Coronary artery (tissue), 2 donors: Measurements from ENCODE around the gene RETREG1.

Source experiments
- DNase-seq: peaks from one replicate; pipeline ENCODE4 v3.0.0-alpha.2; 2017; ENCODE audit warnings: low spot score
- H3K27ac ChIP-seq, 2 donors: fragments of 200-600 bp; sonication (generic); one replicate each; pipeline ENCODE4 v1.5.1; 2016 to 2019
- H3K4me3 ChIP-seq: fragments of 200-600 bp; sonication (generic); 2 replicates; pipeline ENCODE4 v1.5.1; 2016; ENCODE audit warnings: mild to moderate bottlenecking, moderate library complexity
- TF ChIP-seq, protein P1 (sequence below): fragments of 200-600 bp; sonication (generic); IDR thresholded peaks from one replicate; pipeline ENCODE4 v1.5.1; 2019; ENCODE audit warnings: antibody characterized with exemption

Gene RETREG1

GRCh38 chr5:16505140-16505891, 111.5 kb downstream of the RETREG1 start:
- DNase-seq = no peak
- no peak overlapping the region for H3K27ac ChIP-seq
- TF ChIP-seq, protein P1, sequence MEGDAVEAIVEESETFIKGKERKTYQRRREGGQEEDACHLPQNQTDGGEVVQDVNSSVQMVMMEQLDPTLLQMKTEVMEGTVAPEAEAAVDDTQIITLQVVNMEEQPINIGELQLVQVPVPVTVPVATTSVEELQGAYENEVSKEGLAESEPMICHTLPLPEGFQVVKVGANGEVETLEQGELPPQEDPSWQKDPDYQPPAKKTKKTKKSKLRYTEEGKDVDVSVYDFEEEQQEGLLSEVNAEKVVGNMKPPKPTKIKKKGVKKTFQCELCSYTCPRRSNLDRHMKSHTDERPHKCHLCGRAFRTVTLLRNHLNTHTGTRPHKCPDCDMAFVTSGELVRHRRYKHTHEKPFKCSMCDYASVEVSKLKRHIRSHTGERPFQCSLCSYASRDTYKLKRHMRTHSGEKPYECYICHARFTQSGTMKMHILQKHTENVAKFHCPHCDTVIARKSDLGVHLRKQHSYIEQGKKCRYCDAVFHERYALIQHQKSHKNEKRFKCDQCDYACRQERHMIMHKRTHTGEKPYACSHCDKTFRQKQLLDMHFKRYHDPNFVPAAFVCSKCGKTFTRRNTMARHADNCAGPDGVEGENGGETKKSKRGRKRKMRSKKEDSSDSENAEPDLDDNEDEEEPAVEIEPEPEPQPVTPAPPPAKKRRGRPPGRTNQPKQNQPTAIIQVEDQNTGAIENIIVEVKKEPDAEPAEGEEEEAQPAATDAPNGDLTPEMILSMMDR = no peak
- no peak overlapping the region for H3K4me3 ChIP-seq

DNA sequence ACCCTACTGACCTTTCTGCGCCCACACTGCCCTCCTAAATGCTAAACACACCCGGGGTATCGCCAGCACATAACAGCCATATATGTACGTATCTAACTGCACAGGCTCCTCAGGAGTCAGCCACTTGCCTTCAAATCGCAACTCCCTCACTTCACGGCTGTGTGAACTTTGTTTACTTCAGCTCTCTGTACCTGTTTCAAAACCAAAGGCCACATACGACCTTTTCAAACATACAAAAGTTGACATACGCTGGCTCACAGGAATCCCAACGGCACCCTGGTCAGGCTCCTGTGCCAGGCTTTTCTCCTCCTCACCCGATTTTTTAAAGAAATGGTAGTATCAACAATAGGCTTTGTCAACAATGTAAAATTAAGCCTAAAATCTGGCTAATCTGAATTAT, 112.2 kb downstream of the RETREG1 start:
- Histone ChIP-seq H3K4me3 (no peak overlapping the region), H3K27ac (no peak overlapping the region)
- DNase-seq = no peak
- TF ChIP-seq, protein P1 = no peak

DNA sequence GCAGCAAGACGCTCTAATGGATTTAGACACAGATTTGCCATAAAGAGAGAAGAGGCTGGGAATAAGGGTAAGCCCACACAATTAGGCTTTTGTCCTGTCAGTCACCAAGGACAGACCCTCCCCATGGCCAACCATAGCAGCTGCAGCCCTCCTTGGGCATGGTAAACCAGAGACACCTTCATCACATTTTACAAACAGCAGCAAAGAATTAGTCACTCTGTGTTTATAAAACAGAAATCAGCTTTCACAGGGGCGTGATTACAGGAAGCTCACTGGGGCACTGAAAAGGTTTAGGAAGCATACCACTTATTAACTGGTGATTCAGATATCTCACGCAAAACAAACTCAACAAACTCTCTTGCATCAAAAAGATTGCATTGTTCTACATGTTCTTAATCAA, 113.9 kb downstream of the RETREG1 start:
- H3K4me3 ChIP-seq = no peak overlapping the region
- no peak for DNase-seq
- no peak overlapping the region for H3K27ac ChIP-seq
- TF ChIP-seq, protein P1 = no peak

- no peak for DNase-seq
- no peak overlapping the region for H3K27ac ChIP-seq
- no peak overlapping the region for H3K4me3 ChIP-seq
- TF ChIP-seq, protein P1 = no peak
These were observed 116.8 kb downstream of the RETREG1 start for GRCh38 chr5:16500024-16500423.

- no peak overlapping the region for H3K27ac ChIP-seq
- DNase-seq = no peak
- H3K4me3 ChIP-seq = no peak overlapping the region
- TF ChIP-seq, protein P1 = no peak
These were observed 119.3 kb downstream of the RETREG1 start for GRCh38 chr5:16497546-16497945.

DNA sequence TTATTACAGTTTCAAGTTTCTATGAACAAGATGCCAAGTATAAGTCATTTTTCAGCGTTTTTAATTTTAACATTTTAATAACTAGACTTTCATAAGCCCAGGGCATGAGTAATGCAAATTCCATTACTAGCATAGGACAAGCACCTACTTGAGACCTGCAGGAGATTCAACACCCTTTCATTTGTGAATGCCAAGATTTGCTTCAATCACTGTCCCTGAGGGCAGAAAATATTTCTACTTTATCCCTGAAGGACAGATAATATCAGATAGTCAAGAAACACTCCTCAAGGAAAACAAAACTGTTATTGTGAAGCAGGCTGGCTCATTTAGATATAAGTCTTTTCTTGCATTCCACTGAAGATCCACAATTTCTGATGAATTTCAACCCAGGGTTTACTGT, 123.5 kb downstream of the RETREG1 start:
- Histone ChIP-seq H3K27ac (no peak overlapping the region), H3K4me3 (no peak overlapping the region)
- TF ChIP-seq, protein P1 = no peak
- DNase-seq = no peak

DNA sequence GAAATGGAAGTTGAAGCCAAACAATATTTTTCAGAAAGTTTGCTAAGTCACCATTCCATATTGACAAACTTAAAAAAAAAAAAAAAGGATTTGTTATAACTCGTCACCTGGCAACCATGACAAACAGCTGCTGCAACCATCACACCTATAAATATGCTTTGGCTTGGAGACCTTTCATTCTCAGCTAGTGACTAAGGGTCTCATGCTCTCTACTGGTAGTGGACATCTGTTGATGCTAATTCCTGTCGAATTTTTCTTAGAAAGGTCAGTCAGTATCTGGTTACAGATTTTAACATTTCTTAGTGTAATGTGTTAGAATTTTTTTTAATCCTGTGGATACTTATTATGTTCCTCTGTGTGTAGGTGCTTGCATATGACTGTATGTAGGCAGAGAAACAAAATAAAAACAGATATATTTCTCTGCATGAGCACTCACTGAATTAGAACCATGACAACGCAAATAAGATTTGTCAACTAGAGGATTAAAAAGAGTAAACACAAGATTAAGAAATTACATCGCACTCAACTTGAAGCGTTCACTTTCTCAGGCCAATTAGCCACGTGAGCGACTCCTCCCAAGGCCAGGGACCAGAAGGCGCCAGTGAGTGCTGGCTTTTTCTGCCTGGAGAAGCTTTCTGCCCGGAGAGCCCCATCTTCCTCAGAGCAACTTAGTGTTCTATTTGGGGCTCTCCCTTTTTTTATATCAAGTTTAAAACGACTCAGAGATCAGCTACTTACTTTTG, 124.2 kb downstream of the RETREG1 start:
- no peak for DNase-seq
- TF ChIP-seq, protein P1 = no peak
- Histone ChIP-seq H3K4me3 (no peak overlapping the region), H3K27ac (no peak overlapping the region)
